ENCODE results near the gene UBE2H.
"Not testable (repeated sequence)": the region's sequence is repeated elsewhere in the genome, so short reads cannot be mapped to it uniquely, and the experiment has no call there.

The UBE2H gene

DNA sequence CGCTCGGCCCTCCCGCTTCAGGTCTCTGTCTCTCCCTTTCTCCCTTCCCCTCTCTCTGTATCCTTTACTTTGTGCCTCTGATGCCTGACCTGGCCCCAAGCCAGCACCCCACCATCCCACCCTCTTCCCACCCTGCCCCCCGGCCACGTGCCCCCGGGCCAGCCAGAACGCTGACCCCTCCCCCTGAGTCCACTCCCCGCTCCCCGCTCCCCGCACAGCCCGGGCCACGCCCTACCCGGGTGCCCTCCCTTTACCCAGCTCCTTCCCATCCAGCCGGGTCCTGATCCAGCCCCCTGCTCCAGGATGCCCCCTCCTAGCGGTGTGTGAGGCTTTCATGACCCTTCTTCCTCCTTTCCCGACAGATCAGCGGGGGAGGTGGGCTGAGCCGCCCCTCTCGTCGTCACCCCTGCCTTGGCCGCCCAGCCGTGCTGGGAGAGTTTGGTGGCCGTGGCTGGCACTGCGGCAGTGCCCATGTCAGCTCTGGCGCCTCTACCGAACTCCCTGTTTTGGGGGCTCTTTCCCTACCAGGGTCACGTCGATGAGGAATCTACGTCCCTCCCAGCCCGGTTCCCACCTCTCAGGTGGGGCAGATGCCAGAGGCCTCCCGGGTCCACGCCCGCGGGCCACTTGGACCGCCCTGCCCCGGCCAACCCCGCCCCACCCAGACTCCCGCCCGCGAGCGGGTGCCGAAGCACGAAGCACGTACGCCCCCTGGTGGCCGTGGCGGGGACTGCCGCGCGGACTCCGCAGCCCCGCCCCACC is 127.4 kb downstream of the UBE2H start:
- Histone ChIP-seq H3K4me3 (ENCODE audit: low read length, poor library complexity, severe bottlenecking) (peak overlapping the region; percentile 81), H3K4me2 (ENCODE audit: low read depth, low read length, poor library complexity, severe bottlenecking) (peak overlapping the region; percentile 78), H4K20me1 (ENCODE audit: insufficient read depth, low read length, poor library complexity, severe bottlenecking) (no peaks in the 10 kb centered on the region), H3K9me3 (ENCODE audit: insufficient read depth, low read depth, low read length) (no peaks in the 10 kb centered on the region), H3K4me1 (ENCODE audit: insufficient read depth, low read length, poor library complexity, severe bottlenecking) (peaks cover 9% of the 10 kb centered on the region), H3K36me3 (ENCODE audit: insufficient read depth, low read length) (no peaks in the 10 kb centered on the region), H3K9ac (ENCODE audit: low read depth, low read length, poor library complexity, severe bottlenecking) (peak overlapping the region; percentile 50), H3K79me2 (ENCODE audit: insufficient read depth, low read length) (no peaks in the 10 kb centered on the region), H3F3A (ENCODE audit: low read depth) (no peaks in the 10 kb centered on the region), H3K9me2 (replicated peaks; ENCODE audit: low read depth, low read length) (no peaks in the 10 kb centered on the region), H2AFZ (ENCODE audit: low read length) (peak overlapping the region; percentile 96), H3K27me3 (ENCODE audit: insufficient read depth, low read length, poor library complexity, severe bottlenecking) (no peaks in the 10 kb centered on the region)
- TF ChIP-seq EZH2phosphoT487 (IDR thresholded peaks at IDR 0.05; ENCODE audit: borderline replicate concordance) (no peak), CTCF (conservative IDR thresholded peaks at IDR 0.05; ENCODE audit: low read length) (peak; percentile 45)

DNA sequence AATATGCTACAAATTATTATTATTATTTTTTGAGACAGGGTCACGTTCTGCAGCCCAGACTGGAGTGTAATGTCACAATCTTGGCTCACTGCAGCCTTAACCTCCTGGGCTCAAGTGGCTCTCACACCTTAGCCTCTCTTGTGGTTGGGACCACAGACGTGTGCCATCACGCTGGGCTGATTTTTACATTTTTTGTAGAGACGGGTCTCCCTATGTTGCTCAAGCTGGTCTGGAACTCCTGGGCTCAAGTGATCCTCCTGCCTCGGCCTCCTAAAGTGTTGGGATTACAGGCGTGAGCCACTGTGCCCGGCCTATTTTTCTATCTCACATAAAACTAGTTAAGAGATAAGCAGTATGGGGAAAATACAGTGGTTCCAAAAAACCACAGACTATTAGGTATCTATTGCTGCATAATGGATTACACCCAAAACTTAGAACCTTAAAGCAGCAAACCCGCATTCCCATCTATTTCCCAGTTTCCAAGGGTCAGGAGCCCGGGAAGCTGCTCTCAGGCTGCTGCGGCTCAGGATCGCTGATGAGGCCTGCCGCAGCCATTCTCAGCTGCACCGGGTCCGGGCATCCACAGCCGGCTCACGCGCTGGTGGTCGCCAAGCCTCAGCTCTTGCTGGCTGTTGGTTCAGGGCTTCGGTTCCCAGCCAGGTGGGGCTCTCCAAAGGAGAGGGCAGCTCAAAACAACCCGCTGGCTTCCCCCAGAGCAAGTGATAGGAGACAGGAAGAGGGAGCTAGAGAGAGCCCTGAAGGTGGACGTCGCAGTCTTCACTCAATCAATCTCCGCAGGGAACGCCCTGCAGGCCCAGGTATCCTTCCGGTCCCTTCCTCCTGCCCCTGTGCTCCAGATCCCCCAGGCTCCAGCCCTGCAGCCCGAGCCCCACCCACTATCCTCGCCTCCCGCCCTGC is 128.2 kb downstream of the UBE2H start:
- H3K9me3 ChIP-seq (ENCODE audit: insufficient read depth, low read depth, low read length), result no peaks in the 10 kb centered on the region
- H3K4me2 ChIP-seq (ENCODE audit: low read depth, low read length, poor library complexity, severe bottlenecking), result peak overlapping the region; percentile 78
- H4K20me1 ChIP-seq (ENCODE audit: insufficient read depth, low read length, poor library complexity, severe bottlenecking), result no peaks in the 10 kb centered on the region
- H3F3A ChIP-seq (ENCODE audit: low read depth), result no peaks in the 10 kb centered on the region
- H3K9ac ChIP-seq (ENCODE audit: low read depth, low read length, poor library complexity, severe bottlenecking), result peak overlapping the region; percentile 50
- no peaks in the 10 kb centered on the region for H3K79me2 ChIP-seq (ENCODE audit: insufficient read depth, low read length)
- peak overlapping the region; percentile 81 for H3K4me3 ChIP-seq (ENCODE audit: low read length, poor library complexity, severe bottlenecking)
- peak overlapping the region; percentile 96 for H2AFZ ChIP-seq (ENCODE audit: low read length)
- H3K27me3 ChIP-seq (ENCODE audit: insufficient read depth, low read length, poor library complexity, severe bottlenecking), result no peaks in the 10 kb centered on the region
- no peaks in the 10 kb centered on the region for H3K9me2 ChIP-seq (replicated peaks; ENCODE audit: low read depth, low read length)
- H3K36me3 ChIP-seq (ENCODE audit: insufficient read depth, low read length), result no peaks in the 10 kb centered on the region
- TF ChIP-seq EZH2phosphoT487 (IDR thresholded peaks at IDR 0.05; ENCODE audit: borderline replicate concordance) (no peak), CTCF (conservative IDR thresholded peaks at IDR 0.05; ENCODE audit: low read length) (peak; percentile 39; the same call in 1 of the 2 replicates)
- peaks cover 6% of the 10 kb centered on the region for H3K4me1 ChIP-seq (ENCODE audit: insufficient read depth, low read length, poor library complexity, severe bottlenecking)

DNA sequence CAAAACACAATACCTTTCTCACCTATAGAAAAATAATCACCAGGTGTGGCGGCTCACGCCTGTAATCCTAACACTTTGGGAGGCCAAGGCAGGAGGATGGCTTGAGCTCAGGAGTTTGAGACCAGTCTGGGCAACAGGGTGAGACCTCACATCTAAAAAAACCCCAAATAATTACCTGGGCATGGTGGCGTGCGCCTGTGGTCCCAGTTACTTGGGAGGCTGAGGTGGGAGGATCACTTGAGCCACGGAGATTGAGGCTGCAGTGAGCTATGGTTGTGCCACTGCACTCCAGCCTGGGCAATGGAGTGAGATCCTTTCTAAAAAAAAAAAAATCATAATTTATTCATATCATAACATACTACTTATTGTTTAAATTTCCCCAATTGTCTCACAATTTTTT is 129.6 kb downstream of the UBE2H start:
- not testable (repeated sequence) for H3F3A ChIP-seq (ENCODE audit: low read depth); H3K4me2 ChIP-seq (ENCODE audit: low read depth, low read length, poor library complexity, severe bottlenecking); H3K4me1 ChIP-seq (ENCODE audit: insufficient read depth, low read length, poor library complexity, severe bottlenecking); H3K9me3 ChIP-seq (ENCODE audit: insufficient read depth, low read depth, low read length); H4K20me1 ChIP-seq (ENCODE audit: insufficient read depth, low read length, poor library complexity, severe bottlenecking); H3K27me3 ChIP-seq (ENCODE audit: insufficient read depth, low read length, poor library complexity, severe bottlenecking); H3K4me3 ChIP-seq (ENCODE audit: low read length, poor library complexity, severe bottlenecking); H3K79me2 ChIP-seq (ENCODE audit: insufficient read depth, low read length); H3K9ac ChIP-seq (ENCODE audit: low read depth, low read length, poor library complexity, severe bottlenecking); H2AFZ ChIP-seq (ENCODE audit: low read length); H3K36me3 ChIP-seq (ENCODE audit: insufficient read depth, low read length); H3K9me2 ChIP-seq (replicated peaks; ENCODE audit: low read depth, low read length)

Measured in Loucy (cell line).